CD14-positive monocyte (primary cell): ENCODE data around the gene C1orf74. TPM values are rescaled to one million over a fixed set of nuclear protein-coding genes. Genes with fewer than 3 reads are reported as not detected.
A peak's percentile ranks its signal among the peaks of the same experiment; 100 is the strongest.

Experiments used
- DNase-seq, 3 donors: peaks; one replicate each; pipeline ENCODE4 v3.0.0-alpha.2; 2011 to 2022
- H2AFZ ChIP-seq: 2 replicates; pipeline ENCODE4 v1.6.0; 2012; ENCODE audit warnings: mild to moderate bottlenecking, low read depth, low read length, inconsistent platforms; ENCODE audit not compliant: insufficient read depth, poor library complexity, severe bottlenecking
- H3K27ac ChIP-seq, 2 donors: 1 replicate in 1 of 2; 2 replicates in 1 of 2; pipeline ENCODE4 v1.5.1; 2012 to 2013; ENCODE audit warnings: low read length in 2 of 2, control low read depth in 1 of 2, inconsistent platforms in 1 of 2, low read depth in 1 of 2, mild to moderate bottlenecking in 1 of 2
- H3K27me3 ChIP-seq, 2 donors: one replicate each; pipeline versions ENCODE4 v1.6.0 to v1.6.1; 2011 to 2013; ENCODE audit warnings: low read length in 2 of 2; ENCODE audit not compliant: control insufficient read depth in 2 of 2, insufficient read depth in 2 of 2
- H3K36me3 ChIP-seq, 2 donors: replicated peaks in 1 of 2; 1 replicate in 1 of 2; 2 replicates in 1 of 2; pipeline versions ENCODE4 v1.5.1 to v1.6.1; 2012 to 2013; ENCODE audit warnings: low read length in 2 of 2, control low read depth in 1 of 2, inconsistent platforms in 1 of 2, mild to moderate bottlenecking in 1 of 2; ENCODE audit not compliant: insufficient read depth in 2 of 2, control insufficient read depth in 1 of 2
- H3K4me1 ChIP-seq, 2 donors: 1 replicate in 1 of 2; 2 replicates in 1 of 2; pipeline versions ENCODE4 v1.5.1 to v1.6.1; 2012 to 2013; ENCODE audit warnings: low read length in 2 of 2, control low read depth in 1 of 2, inconsistent platforms in 1 of 2, mild to moderate bottlenecking in 1 of 2, moderate library complexity in 1 of 2; ENCODE audit not compliant: insufficient read depth in 2 of 2, control insufficient read depth in 1 of 2
- H3K4me2 ChIP-seq: replicated peaks from 2 replicates; pipeline ENCODE3; 2012; ENCODE audit warnings: low read length, moderate library complexity, mild to moderate bottlenecking; ENCODE audit not compliant: poor library complexity, severe bottlenecking; ENCODE audit errors: extremely low read depth
- H3K4me3 ChIP-seq, 3 experiments: fragments of 200-600 bp in 1 of 3; sonication (generic) in 1 of 3; replicated peaks in 1 of 3; 1 replicate in 2 of 3; 2 replicates in 1 of 3; pipeline ENCODE4 v1.5.1; 2011 to 2013; ENCODE audit warnings: low read length in 3 of 3, mild to moderate bottlenecking in 3 of 3, control low read depth in 2 of 3, low read depth in 2 of 3, inconsistent platforms in 1 of 3, moderate library complexity in 1 of 3
- H3K79me2 ChIP-seq: 2 replicates; pipeline ENCODE4 v1.6.0; 2012; ENCODE audit warnings: mild to moderate bottlenecking, control low read depth, inconsistent platforms, low read length, moderate library complexity; ENCODE audit not compliant: insufficient read depth
- H3K9ac ChIP-seq: 2 replicates; pipeline ENCODE4 v1.6.0; 2017; ENCODE audit warnings: low read length, mild to moderate bottlenecking; ENCODE audit not compliant: insufficient read depth, poor library complexity, severe bottlenecking
- H3K9me3 ChIP-seq, 2 donors: replicated peaks in 1 of 2; 1 replicate in 1 of 2; 2 replicates in 1 of 2; pipeline versions ENCODE4 v1.5.1 to v1.6.1; 2012 to 2013; ENCODE audit warnings: low read length in 2 of 2, control low read depth in 1 of 2; ENCODE audit not compliant: control insufficient read depth in 1 of 2, insufficient read depth in 1 of 2
- H4K20me1 ChIP-seq: 2 replicates; pipeline ENCODE4 v1.6.0; 2012; ENCODE audit warnings: mild to moderate bottlenecking, low read length, control low read depth, moderate library complexity; ENCODE audit not compliant: insufficient read depth
- H3K27ac Mint-ChIP-seq, 7 donors: one replicate each; pipeline ENCODE4 v1.8.0; 2020; ENCODE audit warnings: mild to moderate bottlenecking in 7 of 7, mixed read lengths in 7 of 7, moderate library complexity in 6 of 7, inconsistent platforms in 2 of 7
- H3K27me3 Mint-ChIP-seq, 3 donors: one replicate each; pipeline ENCODE4 v1.8.0; 2021 to 2022; ENCODE audit warnings: low read depth in 3 of 3, mild to moderate bottlenecking in 3 of 3, mixed read lengths in 3 of 3, moderate library complexity in 3 of 3, inconsistent platforms in 1 of 3
- H3K36me3 Mint-ChIP-seq, 2 donors: one replicate each; pipeline ENCODE4 v1.8.0; 2020; ENCODE audit warnings: mixed read lengths in 2 of 2, inconsistent platforms in 1 of 2, mild to moderate bottlenecking in 1 of 2
- H3K4me1 Mint-ChIP-seq: one replicate; pipeline ENCODE4 v1.8.0; 2020; ENCODE audit warnings: mild to moderate bottlenecking, mixed read lengths
- H3K4me3 Mint-ChIP-seq, 2 donors: one replicate each; pipeline ENCODE4 v1.8.0; 2020; ENCODE audit warnings: mild to moderate bottlenecking in 2 of 2, mixed read lengths in 2 of 2, moderate library complexity in 1 of 2
- H3K9me3 Mint-ChIP-seq, 7 donors: one replicate each; pipeline ENCODE4 v1.8.0; 2020 to 2022; ENCODE audit warnings: mixed read lengths in 7 of 7, mild to moderate bottlenecking in 6 of 7, moderate library complexity in 6 of 7, inconsistent platforms in 2 of 7
- CTCF ChIP-seq: fragments of 200-600 bp; IDR thresholded peaks from one replicate; pipeline ENCODE4 v1.8.0; 2022; ENCODE audit warnings: antibody characterized with exemption, mild to moderate bottlenecking
- WGBS: methylation state at CpG from one replicate; pipeline ENCODE4 v1.1.5; 2013; ENCODE audit warnings: missing lambda C conversion rate; ENCODE audit not compliant: insufficient coverage; 5-methylcytosine and 5-hydroxymethylcytosine counted together
- intact Hi-C, 2 donors: fragments of 100-400 bp; cut with micrococcal nuclease; formaldehyde crosslinking; loops; one replicate each; pipeline versions ENCODE4 v1.15.0 to v1.15.1; 2023
- polyA plus RNA-seq, 3 donors: library from polyadenylated mRNA; depleted of rRNA in 1 of 3; unstranded in 2 of 3; stranded (reverse) in 1 of 3; fragments of 300-500 nt in 2 of 3; fragments of >200 nt in 1 of 3; fragmentation: Illumina TruSeq in 2 of 3; gene quantifications; 1 replicate in 2 of 3; 2 replicates in 1 of 3; pipeline ENCODE4 v1.2.3, GENCODE V29; 2012 to 2021

C1orf74 gene
- polyA plus RNA-seq, 3 donors: 0.07 to 0.47 (median 0.19) TPM

- Histone ChIP-seq H3K4me1 (peaks cover 8 to 12% of the 10 kb centered on the region in 2 donors), H4K20me1 (no peaks in the 10 kb centered on the region), H3K9me3 (no peaks in the 10 kb centered on the region), H3K27me3 (peaks cover 4 to 9% of the 10 kb centered on the region in 2 donors), H3K36me3 (no peaks in the 10 kb centered on the region), H3K4me2 (no peak overlapping the region), H3K4me3 (no peak overlapping the region), H3K9ac (no peak overlapping the region), H2AFZ (peak overlapping the region; percentile 62), H3K27ac (no peak overlapping the region), H3K79me2 (no peaks in the 10 kb centered on the region)
- intact Hi-C loops: no loop called here
- peak overlapping the region in 1 of 7 donors; percentile 19 for H3K27ac Mint-ChIP-seq
- peaks cover 0 to 4% (median 0%) of the 10 kb centered on the region in 7 donors for H3K9me3 Mint-ChIP-seq
- no peak overlapping the region for H3K4me3 Mint-ChIP-seq
- 60% methylated on average over 1 of the region's 12 CpGs for WGBS
- peak; percentile 18 to 58 (median 51) for DNase-seq
- H3K27me3 Mint-ChIP-seq: peaks cover 3 to 28% (median 7%) of the 10 kb centered on the region in 3 donors
- peaks cover 10% of the 10 kb centered on the region for H3K4me1 Mint-ChIP-seq
- H3K36me3 Mint-ChIP-seq: no peaks in the 10 kb centered on the region
- TF ChIP-seq CTCF: peak; percentile 87
Observed at GRCh38 chr1:209823143-209824041, 39.0 kb upstream of the C1orf74 start.

GRCh38 chr1:209822706-209823105, 38.3 kb upstream of the C1orf74 start:
- Histone ChIP-seq H3K27ac (no peak overlapping the region), H3K9me3 (no peaks in the 10 kb centered on the region), H3K4me1 (peaks cover 4 to 8% of the 10 kb centered on the region in 2 donors), H3K4me2 (no peak overlapping the region), H3K79me2 (no peaks in the 10 kb centered on the region), H3K9ac (no peak overlapping the region), H3K27me3 (peaks cover 4 to 9% of the 10 kb centered on the region in 2 donors), H3K36me3 (no peaks in the 10 kb centered on the region), H2AFZ (peak overlapping the region; percentile 62), H4K20me1 (no peaks in the 10 kb centered on the region), H3K4me3 (no peak overlapping the region)
- TF ChIP-seq CTCF: no peak
- Mint-ChIP-seq H3K4me1 (peaks cover 10% of the 10 kb centered on the region), H3K27ac (peak overlapping the region in 1 of 7 donors; percentile 25), H3K36me3 (no peaks in the 10 kb centered on the region), H3K4me3 (peak overlapping the region; percentile 4 to 8), H3K27me3 (peaks cover 3 to 28% (median 9%) of the 10 kb centered on the region in 3 donors), H3K9me3 (peaks cover 0 to 1% (median 0%) of the 10 kb centered on the region in 7 donors)
- 83% methylated on average over 5 of the region's 7 CpGs for WGBS
- intact Hi-C loops: no loop called here
- DNase-seq: no peak
